HFFc6 (cell line): ENCODE data around the gene SOX5. TPM values are rescaled to one million over a fixed set of nuclear protein-coding genes. Genes with fewer than 3 reads are reported as not detected.
"Not testable (repeated sequence)": the region's sequence is repeated elsewhere in the genome, so short reads cannot be mapped to it uniquely, and the experiment has no call there.

Source experiments
- DNase-seq: peaks from one replicate; pipeline ENCODE4 v3.0.0-alpha.2; 2018
- H3K27ac Mint-ChIP-seq: 2 replicates; pipeline ENCODE4 v1.8.0; 2020; ENCODE audit warnings: mild to moderate bottlenecking, mixed read lengths
- H3K27me3 Mint-ChIP-seq: 2 replicates; pipeline ENCODE4 v1.8.0; 2021; ENCODE audit warnings: mild to moderate bottlenecking, moderate library complexity, mixed read lengths; ENCODE audit not compliant: insufficient read depth
- H3K36me3 Mint-ChIP-seq: 2 replicates; pipeline ENCODE4 v1.8.0; 2021; ENCODE audit warnings: low read depth, mixed read lengths
- H3K4me1 Mint-ChIP-seq: 2 replicates; pipeline ENCODE4 v1.8.0; 2020; ENCODE audit warnings: low read depth, mixed read lengths
- H3K4me3 Mint-ChIP-seq: 2 replicates; pipeline ENCODE4 v1.8.0; 2020; ENCODE audit warnings: mild to moderate bottlenecking, moderate library complexity, mixed read lengths
- H3K9me3 Mint-ChIP-seq: 2 replicates; pipeline ENCODE4 v1.8.0; 2020; ENCODE audit warnings: mild to moderate bottlenecking, mixed read lengths
- total RNA-seq, 6 experiments: library from RNA; stranded (reverse); fragmentation: NEBNext Ultra II Directional; extraction: Animal tissue kit (Norgen Biotek cat#: 25700); gene quantifications; 2 replicates in 1 of 6; 3 replicates in 5 of 6; pipeline ENCODE4 v1.2.3, GENCODE V29; 2021
- TF ChIP-seq, protein P1 (sequence below): fragments of 200-600 bp; sonication (generic); IDR thresholded peaks from 2 replicates; pipeline ENCODE4 v1.5.0; 2021; ENCODE audit warnings: antibody characterized with exemption, mild to moderate bottlenecking

Gene SOX5
- total RNA-seq, 6 experiments from 2014 or later, result not detected

DNA sequence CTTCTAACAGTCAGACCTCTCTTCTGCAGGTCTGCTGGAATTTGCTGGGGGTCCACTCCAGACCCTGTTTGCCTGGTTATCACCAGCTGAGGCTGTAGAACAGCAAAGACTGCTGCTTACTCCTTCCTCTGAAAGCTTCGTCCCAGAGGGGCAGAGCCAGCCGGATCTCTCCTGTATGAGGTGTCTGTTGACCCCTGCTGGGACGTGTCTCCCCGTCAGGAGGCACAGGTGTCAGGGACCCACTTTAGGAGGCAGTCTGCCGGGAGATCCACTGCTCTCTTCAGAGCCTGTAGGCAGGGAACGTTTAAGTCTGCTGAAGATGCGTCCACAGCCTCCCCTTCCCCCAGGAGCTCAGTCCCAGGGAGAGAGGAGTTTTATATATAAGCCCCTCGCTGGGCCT, 125.1 kb downstream of the SOX5 start:
- Mint-ChIP-seq H3K27ac (no peak overlapping the region), H3K36me3 (no peaks in the 10 kb centered on the region)
- TF ChIP-seq, protein P1, sequence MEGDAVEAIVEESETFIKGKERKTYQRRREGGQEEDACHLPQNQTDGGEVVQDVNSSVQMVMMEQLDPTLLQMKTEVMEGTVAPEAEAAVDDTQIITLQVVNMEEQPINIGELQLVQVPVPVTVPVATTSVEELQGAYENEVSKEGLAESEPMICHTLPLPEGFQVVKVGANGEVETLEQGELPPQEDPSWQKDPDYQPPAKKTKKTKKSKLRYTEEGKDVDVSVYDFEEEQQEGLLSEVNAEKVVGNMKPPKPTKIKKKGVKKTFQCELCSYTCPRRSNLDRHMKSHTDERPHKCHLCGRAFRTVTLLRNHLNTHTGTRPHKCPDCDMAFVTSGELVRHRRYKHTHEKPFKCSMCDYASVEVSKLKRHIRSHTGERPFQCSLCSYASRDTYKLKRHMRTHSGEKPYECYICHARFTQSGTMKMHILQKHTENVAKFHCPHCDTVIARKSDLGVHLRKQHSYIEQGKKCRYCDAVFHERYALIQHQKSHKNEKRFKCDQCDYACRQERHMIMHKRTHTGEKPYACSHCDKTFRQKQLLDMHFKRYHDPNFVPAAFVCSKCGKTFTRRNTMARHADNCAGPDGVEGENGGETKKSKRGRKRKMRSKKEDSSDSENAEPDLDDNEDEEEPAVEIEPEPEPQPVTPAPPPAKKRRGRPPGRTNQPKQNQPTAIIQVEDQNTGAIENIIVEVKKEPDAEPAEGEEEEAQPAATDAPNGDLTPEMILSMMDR, result no peak

DNA sequence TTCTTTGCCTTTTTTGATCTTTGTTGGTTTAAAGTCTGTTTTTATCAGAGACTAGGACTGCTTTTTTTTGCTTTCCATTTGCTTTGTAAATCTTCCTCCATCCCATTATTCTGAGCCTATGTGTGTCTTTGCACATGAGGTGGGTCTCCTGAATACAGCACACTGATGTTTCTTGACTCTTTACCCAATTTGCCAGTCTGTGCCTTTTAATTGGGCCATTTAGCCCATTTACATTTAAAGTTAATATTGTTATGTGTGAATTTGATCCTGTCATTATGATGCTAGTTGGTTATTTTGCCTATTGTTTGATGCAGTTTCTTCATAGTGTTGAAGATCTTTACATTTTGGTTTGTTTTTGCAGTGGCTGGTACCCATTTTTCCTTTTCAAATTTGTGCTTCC, 126.6 kb downstream of the SOX5 start:
- not testable (repeated sequence) for DNase-seq, H3K36me3 Mint-ChIP-seq, H3K4me3 Mint-ChIP-seq, H3K27ac Mint-ChIP-seq, H3K27me3 Mint-ChIP-seq, H3K4me1 Mint-ChIP-seq
- H3K9me3 Mint-ChIP-seq, result peaks cover 32% of the 10 kb centered on the region

More for the DNA sequence above, 125.1 kb downstream of the SOX5 start:
- Mint-ChIP-seq H3K27me3 (peaks cover 2% of the 10 kb centered on the region; the same call in 1 of the 2 replicates), H3K9me3 (peaks cover 33% of the 10 kb centered on the region), H3K4me3 (no peak overlapping the region), H3K4me1 (no peaks in the 10 kb centered on the region)
- DNase-seq, result no peak

DNA sequence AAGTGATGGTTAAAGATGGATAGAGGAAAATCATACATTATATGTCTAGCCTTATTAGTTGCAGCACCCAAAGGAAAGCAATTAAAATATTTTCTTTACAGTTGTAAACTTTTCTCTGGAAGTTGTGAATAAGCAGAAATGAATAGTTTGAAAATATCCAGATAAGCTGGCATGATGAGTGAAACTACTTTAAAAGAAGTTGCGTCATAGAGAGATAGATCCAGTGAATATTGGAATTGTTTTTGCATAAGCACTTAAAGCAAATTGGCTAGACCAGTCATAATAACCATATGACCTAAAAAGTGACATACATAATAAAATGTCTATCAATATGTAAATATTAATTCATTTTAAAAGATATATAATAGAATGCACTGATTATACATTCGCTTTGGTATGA, 132.1 kb downstream of the SOX5 start:
- Mint-ChIP-seq H3K9me3 (peaks cover 19% of the 10 kb centered on the region), H3K27me3 (no peaks in the 10 kb centered on the region), H3K4me1 (no peaks in the 10 kb centered on the region), H3K27ac (no peak overlapping the region), H3K4me3 (no peak overlapping the region), H3K36me3 (no peaks in the 10 kb centered on the region)
- TF ChIP-seq, protein P1, result no peak
- no peak for DNase-seq

DNA sequence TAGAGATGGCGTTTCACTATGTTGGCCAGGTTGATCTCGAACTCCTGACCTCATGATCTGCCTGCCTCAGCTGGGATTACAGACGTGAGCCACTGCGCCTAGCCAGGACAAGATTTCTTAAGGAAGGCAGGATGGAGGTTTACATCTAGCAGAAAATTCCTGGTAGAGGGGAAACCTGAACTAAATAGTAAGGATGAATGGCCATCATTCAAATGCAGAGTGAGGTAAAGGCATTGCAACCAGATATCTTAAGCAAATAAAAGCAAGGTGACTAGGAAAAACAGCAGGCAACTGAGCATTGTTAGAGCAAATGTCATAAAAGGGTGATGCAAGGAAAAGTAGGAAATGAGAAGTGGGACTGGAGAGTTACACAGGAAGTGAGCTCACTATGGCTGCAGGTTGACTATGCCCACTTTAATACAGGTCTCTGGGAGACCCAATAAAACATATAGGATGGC, 133.0 kb downstream of the SOX5 start:
- H3K4me1 Mint-ChIP-seq, result no peaks in the 10 kb centered on the region
- no peak for DNase-seq
- H3K9me3 Mint-ChIP-seq, result peaks cover 18% of the 10 kb centered on the region
- H3K36me3 Mint-ChIP-seq, result no peaks in the 10 kb centered on the region
- H3K27ac Mint-ChIP-seq, result no peak overlapping the region
- TF ChIP-seq, protein P1, result no peak
- no peaks in the 10 kb centered on the region for H3K27me3 Mint-ChIP-seq
- no peak overlapping the region for H3K4me3 Mint-ChIP-seq

DNA sequence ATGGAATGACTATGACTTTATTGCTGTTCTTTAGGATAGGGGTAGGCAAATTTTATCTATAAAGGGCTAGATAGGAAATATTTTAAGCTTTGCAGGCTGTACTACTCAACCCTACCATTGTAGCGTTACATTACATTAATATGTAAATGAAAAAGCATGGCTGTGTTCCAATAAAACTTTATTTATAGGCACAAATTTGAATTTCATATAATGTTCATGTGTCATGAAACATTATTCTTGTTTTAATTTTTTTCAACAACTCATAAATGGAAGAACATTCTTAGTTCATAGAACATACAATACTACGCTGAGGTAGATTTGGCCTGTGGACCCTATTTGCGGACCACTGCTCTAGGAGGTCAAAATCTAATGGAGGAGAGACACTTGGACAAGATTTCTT, 133.7 kb downstream of the SOX5 start:
- Mint-ChIP-seq H3K27ac (no peak overlapping the region), H3K36me3 (no peaks in the 10 kb centered on the region), H3K27me3 (no peaks in the 10 kb centered on the region), H3K9me3 (peaks cover 13% of the 10 kb centered on the region), H3K4me3 (no peak overlapping the region), H3K4me1 (no peaks in the 10 kb centered on the region)
- no peak for DNase-seq
- TF ChIP-seq, protein P1, result no peak

DNA sequence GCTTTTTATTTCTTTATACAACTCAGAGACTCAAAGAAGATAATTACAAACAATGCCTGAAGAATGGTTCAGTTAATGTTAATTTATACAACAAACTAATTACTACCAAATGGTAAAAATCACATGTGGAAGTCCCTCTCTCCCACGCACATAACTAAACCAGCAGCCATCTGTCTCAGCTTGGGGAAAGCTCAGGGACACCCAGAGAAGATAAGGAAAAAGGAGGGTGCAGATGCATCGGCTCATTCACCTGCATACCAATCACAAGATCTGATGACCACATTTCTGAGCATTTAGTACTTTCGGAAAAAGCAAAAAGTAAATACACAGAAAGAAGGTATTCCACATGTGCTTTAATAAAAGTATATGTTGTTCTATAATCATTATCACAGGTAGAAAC, 136.3 kb downstream of the SOX5 start:
- no peak overlapping the region for H3K27ac Mint-ChIP-seq
- no peaks in the 10 kb centered on the region for H3K27me3 Mint-ChIP-seq
- no peaks in the 10 kb centered on the region for H3K36me3 Mint-ChIP-seq

More for the DNA sequence above, 136.3 kb downstream of the SOX5 start:
- Mint-ChIP-seq H3K4me1 (no peaks in the 10 kb centered on the region), H3K9me3 (peaks cover 6% of the 10 kb centered on the region), H3K4me3 (no peak overlapping the region)
- DNase-seq, result no peak
- TF ChIP-seq, protein P1, result no peak
